Caki2 (cell line): ENCODE data around the gene MEGF11. TPM values are rescaled to one million over a fixed set of nuclear protein-coding genes. Genes with fewer than 3 reads are reported as not detected.

Experiments used
- DNase-seq: peaks from one replicate; pipeline ENCODE4 v3.0.0-alpha.2; 2015; ENCODE audit warnings: low read depth
- in situ Hi-C: cut with HindIII; loops from 2 replicates; pipeline ENCODE4 v1.10.0; 2016; ENCODE audit warnings: low sequenced_read_pairs, low pct_unique_long_range_greater_than_20kb, mixed read lengths
- total RNA-seq: library from RNA; depleted of rRNA; stranded (reverse); fragments of >200 nt; shearing (Covaris generic); gene quantifications from 2 replicates; pipeline ENCODE4 v1.2.3, GENCODE V29; 2014; ENCODE audit warnings: low replicate concordance

Gene MEGF11
- total RNA-seq, 1 experiment from 2014 or later, result not detected

DNA sequence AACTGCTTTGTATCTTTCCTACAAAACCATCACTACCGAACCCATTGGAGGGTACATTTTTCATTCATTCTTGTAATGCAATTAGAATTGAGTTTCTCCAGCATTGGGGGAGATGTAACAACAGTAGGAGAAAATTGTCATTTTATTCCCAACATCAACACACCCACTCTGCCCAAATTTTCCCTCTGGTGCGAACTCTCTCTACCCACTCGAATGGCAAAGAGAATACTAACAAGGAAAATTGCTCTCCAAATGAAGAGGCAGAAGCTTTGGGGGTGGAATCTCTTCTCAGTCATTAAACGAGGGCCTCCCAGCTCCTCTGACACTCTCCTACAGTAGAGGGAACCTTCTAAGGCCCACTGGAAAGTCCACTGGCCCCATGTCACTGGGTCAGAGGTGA lies 135.7 kb downstream of the MEGF11 start:
- no peak for DNase-seq

DNA sequence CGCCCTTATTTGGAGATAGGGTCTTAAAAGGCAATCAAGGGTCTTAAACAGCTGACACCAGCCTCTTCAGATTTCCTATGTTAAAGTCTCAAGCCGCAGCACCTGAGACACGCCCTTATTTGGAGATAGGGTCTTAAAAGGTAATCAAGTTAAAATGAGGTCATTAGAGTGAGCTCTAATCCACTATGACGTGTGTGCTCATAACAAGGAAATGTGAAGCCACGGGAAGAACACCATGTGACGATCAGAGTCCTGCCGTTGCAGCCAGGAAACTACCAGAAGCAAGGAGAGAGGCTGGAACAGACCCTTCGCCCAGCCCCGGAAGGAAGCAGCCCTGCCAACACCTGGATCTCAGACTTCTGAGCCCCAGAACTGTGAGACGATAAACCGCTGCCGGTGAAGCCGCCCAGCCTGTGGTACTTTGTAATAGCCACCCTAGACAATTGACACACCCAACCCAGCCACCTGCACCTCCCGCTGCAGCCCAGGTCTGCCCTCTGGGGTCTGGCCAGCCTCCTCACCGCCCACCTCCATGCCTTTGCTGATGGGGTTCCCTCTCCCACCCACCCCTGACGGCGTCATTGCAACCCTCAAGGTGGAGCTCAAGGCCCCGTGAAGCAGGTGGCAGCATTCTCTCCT lies 137.9 kb downstream of the MEGF11 start:
- DNase-seq, result no peak
- in situ Hi-C loops, result no loop called here

More for the DNA sequence above, 135.7 kb downstream of the MEGF11 start:
- in situ Hi-C loops, result no loop called here

- no peak for DNase-seq
- in situ Hi-C loops, result no loop called here
Observed at GRCh38 chr15:66114863-66115425, 138.6 kb downstream of the MEGF11 start.

DNA sequence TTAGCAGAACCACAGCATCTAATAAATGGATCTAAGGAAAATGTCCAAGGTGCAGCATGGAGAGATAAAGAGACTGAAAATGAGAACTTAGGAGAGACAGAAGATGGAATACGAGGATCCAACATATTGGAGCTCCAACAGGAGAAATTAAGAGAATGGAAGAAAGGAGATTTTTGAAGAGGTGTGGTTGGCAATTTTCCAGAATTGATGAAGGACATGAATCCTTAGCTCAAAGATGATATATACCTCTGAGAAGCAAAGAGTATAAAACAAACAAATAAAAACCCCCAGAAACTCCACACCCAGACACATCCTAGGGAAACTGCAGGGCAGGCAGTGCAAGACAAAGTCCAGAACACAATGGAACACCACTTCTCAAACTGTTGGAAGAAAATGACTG lies 141.2 kb downstream of the MEGF11 start:
- DNase-seq, result no peak
- in situ Hi-C loops, result no loop called here

DNA sequence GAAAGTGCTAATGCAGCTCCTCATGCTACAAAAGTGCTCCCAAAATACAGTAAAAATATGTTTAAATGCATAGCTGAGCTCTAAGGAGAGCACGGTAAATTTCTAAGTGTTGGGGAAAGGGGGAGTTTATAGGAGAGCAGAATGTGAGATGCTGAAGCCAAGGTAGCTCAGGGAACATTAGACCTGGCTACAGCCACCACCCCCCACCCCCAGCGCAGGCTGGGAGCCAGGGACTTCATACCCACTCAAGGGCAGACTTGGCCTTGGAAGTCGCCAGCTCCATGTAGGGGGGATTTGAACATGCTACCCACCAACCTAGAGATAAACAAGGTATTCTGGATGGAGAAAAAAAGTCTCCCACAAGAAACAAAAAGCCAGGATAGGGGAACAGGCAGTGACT lies 142.2 kb downstream of the MEGF11 start:
- no peak for DNase-seq
- in situ Hi-C loops, result no loop called here

- no peak for DNase-seq
- in situ Hi-C loops, result no loop called here
Observed at GRCh38 chr15:66110864-66111263, 142.7 kb downstream of the MEGF11 start.

DNA sequence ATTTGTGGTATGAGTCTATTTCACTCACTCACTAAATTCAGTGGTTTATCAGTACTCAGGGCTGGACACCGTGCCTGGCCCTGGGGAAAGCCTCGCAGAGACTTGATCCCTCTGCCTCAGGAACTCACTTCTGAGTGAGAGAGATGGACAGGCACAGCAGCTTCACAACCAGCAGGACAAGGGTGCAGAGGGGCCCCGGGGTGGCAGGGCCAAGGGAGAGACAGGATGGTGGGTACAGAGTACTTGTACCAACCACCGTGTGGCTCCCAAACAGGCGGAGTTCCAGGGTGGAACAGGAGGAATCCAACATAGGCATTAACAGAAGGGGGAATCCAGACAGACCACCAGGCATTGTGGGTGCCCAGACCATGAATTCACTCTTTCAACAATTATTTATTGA lies 143.7 kb downstream of the MEGF11 start:
- no peak for DNase-seq
- in situ Hi-C loops, result no loop called here

DNA sequence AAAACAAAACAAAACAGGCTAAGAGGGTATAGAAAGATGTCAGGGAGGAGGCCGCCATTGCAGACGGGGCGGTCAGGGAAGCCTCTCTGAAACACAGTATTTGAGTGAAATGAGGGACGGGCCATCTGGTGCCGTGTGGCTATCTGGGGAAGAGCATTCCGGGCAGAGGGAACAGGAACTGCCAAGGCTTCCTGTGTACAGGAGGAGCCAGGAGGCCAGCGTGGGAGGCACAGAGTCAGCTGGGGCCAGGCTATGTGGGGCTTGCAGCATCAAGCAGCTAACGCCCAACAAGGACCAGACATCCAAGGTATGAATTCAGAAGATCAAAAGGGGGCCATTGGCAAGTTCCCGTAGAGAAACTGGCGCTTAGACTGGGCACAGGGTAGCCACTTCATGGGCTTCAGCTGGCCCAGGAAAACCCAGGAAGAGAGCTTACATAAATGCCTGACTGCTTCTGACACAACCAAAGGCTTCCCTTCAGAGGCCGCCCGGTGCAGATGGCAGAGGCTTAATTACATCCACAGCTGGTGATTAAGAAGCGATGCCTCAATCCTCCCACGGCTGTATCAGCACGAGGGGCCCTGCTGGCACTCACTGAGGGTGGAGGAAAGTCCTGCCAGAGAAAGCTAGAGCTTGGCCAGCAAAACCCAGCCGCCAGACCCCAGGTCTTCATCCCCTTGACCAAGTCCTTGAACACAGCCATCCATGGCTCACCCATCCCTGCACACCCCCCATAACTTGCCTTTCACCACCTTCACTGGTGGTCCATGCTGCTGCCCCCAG lies 144.9 kb downstream of the MEGF11 start:
- in situ Hi-C loops, result no loop called here
- no peak for DNase-seq

DNA sequence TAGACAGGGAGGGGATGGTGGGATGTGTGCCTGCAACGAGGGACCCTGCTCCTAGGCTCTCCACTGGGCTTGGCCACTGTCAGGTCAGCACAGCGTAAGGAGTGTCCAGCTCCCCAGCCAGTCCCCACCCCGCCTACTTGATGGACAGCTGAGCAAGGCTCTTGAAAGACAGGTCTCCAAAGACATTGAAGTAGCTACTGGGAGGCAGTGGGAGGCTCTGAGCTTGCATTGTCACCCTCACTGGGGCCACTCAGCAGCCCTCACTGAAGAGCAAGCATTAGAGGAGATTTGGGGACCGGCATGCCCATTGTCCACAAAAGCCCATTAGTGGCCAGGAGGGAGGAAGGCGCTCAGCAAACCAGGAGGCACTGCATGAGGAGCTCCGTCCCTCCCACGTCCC lies 146.5 kb downstream of the MEGF11 start:
- DNase-seq, result no peak
- in situ Hi-C loops, result no loop called here

GRCh38 chr15:66105286-66106265 lies 148.0 kb downstream of the MEGF11 start:
- no peak for DNase-seq
- in situ Hi-C loops, result no loop called here

- no peak for DNase-seq
- in situ Hi-C loops, result no loop called here
Observed at GRCh38 chr15:66103293-66103590, 150.3 kb downstream of the MEGF11 start.

DNA sequence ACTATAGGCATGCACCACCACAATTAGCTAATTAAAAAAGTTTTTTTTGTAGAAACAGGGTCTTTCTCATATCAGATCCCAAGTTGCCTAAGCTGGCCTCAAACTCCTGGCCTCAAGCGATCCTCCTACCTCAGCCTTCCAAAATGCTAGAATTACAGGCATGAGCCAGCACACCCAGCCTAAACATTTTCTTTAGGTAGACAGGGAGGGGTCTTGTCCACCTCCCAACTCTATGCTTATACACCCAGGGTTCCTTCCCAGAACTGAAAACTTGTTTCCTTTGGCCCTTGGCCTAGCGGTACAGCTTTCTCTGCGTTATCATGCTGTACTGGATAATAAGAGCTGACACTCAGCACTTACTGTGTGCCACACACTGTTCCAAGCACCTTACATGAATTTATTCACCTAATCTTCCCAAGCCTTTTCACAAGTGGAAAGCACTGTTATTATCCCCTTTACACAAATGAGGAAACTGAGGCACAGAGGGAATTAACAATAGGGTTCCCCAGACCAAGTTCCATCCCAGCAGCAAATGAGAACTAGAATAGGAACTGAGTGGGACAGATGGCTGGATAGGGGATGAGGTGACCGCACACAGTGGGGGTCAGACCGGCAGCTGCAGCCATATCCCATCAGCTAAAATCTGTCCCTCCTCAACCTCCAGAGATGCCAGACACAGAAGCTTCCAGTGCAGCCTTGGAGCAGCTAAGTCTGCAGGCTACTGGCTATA lies 150.8 kb downstream of the MEGF11 start:
- no peak for DNase-seq
- in situ Hi-C loops, result no loop called here

- no peak for DNase-seq
- in situ Hi-C loops, result no loop called here
Observed at GRCh38 chr15:66101715-66102395, 151.7 kb downstream of the MEGF11 start.

DNA sequence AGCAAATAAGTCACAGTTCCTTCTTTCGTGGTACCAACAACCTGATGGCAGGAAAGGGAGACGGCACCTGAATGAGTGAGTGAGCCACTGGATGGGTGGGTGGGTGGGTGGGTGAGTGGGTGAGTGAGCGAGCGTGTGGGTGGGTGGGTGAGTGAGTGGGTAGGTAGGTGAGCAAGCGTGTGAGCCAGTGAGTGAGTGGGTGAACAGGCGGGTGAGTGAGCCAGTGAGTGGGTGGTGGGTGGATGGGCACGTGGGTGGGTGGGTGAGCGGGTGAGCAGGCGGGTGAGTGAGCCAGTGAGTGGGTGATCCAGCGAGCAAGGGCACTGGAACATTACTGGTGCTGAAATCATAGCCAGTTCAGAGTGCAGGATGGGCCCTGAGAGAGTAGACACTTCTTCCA lies 152.8 kb downstream of the MEGF11 start:
- in situ Hi-C loops, result no loop called here
- no peak for DNase-seq

DNA sequence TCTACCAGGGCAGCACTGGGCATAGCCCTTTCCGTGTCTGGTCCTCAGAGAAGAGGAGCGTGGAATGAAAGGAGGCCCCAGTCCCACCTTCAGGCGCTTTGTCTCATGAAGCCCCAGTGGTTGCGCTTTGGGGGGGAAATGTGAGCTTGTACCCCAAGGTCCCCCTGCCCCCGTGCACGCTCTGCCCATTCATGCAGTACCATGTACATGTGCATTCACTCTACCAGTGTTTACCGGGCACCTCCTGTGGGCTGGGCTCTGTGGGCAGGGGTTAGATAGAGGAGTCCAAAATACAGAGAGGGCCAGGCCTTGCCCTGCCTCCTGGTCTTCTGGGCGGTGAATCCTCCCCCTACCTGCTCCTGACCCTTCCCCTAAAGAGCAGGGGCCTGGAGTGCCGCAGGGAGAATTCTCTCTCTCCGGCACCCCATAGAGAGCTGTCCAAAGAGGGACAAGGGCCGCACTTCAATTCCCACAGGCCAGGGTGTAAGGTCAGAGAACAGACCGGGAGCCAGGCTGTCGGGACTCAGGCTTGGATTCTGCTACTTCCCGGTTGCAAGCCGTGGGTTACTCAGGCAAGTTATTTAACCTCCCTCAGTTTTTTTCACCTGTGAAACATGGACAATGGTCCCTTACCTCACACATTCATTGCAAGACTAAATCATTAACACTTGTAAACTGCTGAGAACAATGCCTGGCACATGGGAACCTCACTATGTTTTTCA lies 153.4 kb downstream of the MEGF11 start:
- in situ Hi-C loops, result no loop called here
- DNase-seq, result no peak

DNA sequence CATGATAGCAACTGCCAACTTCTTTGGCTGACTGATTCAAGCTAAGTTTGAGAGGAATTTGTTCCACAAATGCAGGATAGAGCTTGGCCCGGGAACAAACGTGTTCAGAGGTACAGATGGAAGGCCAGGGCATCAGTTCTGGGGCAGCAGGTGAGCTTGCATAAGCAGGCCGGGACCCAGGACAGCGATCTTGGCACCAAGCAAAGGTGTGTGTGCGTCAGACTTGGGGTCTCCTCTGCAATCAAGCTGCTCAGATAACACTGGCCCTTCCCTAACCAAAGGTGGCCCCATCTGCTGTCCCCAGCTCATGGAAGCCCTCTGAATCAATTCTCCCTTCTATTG lies 155.6 kb downstream of the MEGF11 start:
- in situ Hi-C loops, result no loop called here
- DNase-seq, result no peak
